GM12873 (cell line): ENCODE measurements around the gene PRR33.

ENCODE experiments used
- CTCF ChIP-seq: IDR thresholded peaks from 2 replicates; pipeline ENCODE4 v1.5.1; 2012; ENCODE audit warnings: low read depth, mild to moderate bottlenecking, moderate library complexity, low read length, control low read depth; ENCODE audit not compliant: insufficient read depth; ENCODE audit errors: missing control alignments

The PRR33 gene

GRCh38 chr11:1838426-1839144 is 53.1 kb downstream of the PRR33 start, which contains the start of gene TNNI2:
TNNI2 (plus strand) TSS chr11:1838981; CDS start chr11:1839697, 716 bp downstream.
- no peak for TF ChIP-seq CTCF
